Limb (tissue), 2 donors: Measurements from ENCODE around the gene DNMBP.

Experiments
- DNase-seq, 2 donors: peaks; one replicate each; pipeline ENCODE4 v3.0.0-alpha.2; 2016; ENCODE audit errors: extremely low spot score in 2 of 2

DNMBP gene

DNA sequence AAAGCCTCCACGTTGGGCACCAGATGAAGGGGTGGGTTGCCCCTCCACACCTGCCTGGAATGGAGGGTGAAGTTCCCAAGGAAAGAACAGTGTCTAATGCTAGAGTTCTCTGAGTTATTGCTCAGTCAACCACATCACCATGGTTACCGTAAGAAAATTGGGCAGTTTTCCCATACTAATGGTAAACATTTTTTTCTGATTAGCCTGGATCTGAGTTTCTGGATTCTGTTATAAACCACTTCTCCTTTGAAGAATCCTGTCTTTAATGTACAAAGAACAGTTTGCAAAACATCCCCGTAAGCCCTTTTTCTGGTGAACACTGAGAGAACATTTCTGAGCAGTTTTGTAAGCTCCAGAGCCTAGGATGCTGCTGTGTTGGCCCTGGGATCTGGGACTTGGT is 181.8 kb downstream of the DNMBP start:
- DNase-seq: no peak
